Endodermal cell (in vitro differentiated cells): ENCODE measurements around the gene CH25H. TPM values are rescaled to one million over a fixed set of nuclear protein-coding genes. Genes with fewer than 3 reads are reported as not detected.

Experiments used
- DNase-seq: peaks from one replicate; pipeline ENCODE4 v3.0.0-alpha.2; 2017
- H3K27ac ChIP-seq: 2 replicates; pipeline ENCODE4 v1.5.1; 2013; ENCODE audit warnings: mild to moderate bottlenecking, low read depth, low read length, moderate library complexity
- H3K27me3 ChIP-seq: 2 replicates; pipeline ENCODE4 v1.6.1; 2013; ENCODE audit warnings: mild to moderate bottlenecking, low read length, moderate library complexity; ENCODE audit not compliant: insufficient read depth, control insufficient read depth, poor library complexity, severe bottlenecking
- H3K36me3 ChIP-seq: 2 replicates; pipeline ENCODE4 v1.7.0; 2013; ENCODE audit warnings: mild to moderate bottlenecking, low read length, moderate library complexity; ENCODE audit not compliant: control insufficient read depth, insufficient read depth
- H3K4me1 ChIP-seq: one replicate; pipeline ENCODE4 v1.7.0; 2013; ENCODE audit warnings: low read length; ENCODE audit not compliant: control insufficient read depth, insufficient read depth
- H3K4me3 ChIP-seq: 2 replicates; pipeline ENCODE4 v1.5.1; 2013; ENCODE audit warnings: mild to moderate bottlenecking, low read length, moderate library complexity
- H3K9ac ChIP-seq: 2 replicates; pipeline ENCODE4 v1.6.1; 2013; ENCODE audit warnings: mild to moderate bottlenecking, low read length, moderate library complexity; ENCODE audit not compliant: poor library complexity, severe bottlenecking; ENCODE audit errors: extremely low read depth
- H3K9me3 ChIP-seq: 2 replicates; pipeline ENCODE4 v1.6.1; 2013; ENCODE audit warnings: mild to moderate bottlenecking, low read length, moderate library complexity; ENCODE audit not compliant: control insufficient read depth
- H3K27ac Mint-ChIP-seq: 2 replicates; pipeline ENCODE4 v1.8.0; 2020; ENCODE audit warnings: mixed read lengths
- H3K27me3 Mint-ChIP-seq: 2 replicates; pipeline ENCODE4 v1.8.0; 2021; ENCODE audit warnings: mild to moderate bottlenecking, mixed read lengths; ENCODE audit not compliant: insufficient read depth
- H3K36me3 Mint-ChIP-seq: 2 replicates; pipeline ENCODE4 v1.8.0; 2020; ENCODE audit warnings: low read depth, mixed read lengths
- H3K4me1 Mint-ChIP-seq: 2 replicates; pipeline ENCODE4 v1.8.0; 2020; ENCODE audit warnings: mixed read lengths
- H3K4me3 Mint-ChIP-seq: 2 replicates; pipeline ENCODE4 v1.8.0; 2020; ENCODE audit warnings: mild to moderate bottlenecking, moderate library complexity, mixed read lengths
- H3K9me3 Mint-ChIP-seq: 2 replicates; pipeline ENCODE4 v1.8.0; 2020; ENCODE audit warnings: mild to moderate bottlenecking, mixed read lengths
- WGBS, 2 experiments: methylation state at CpG; one replicate each; pipeline versions ENCODE4 v1.1.5 to v1.1.7; 2013; ENCODE audit warnings: missing lambda C conversion rate in 2 of 2, mixed read lengths in 1 of 2; ENCODE audit not compliant: insufficient coverage in 1 of 2, insufficient read length in 1 of 2; 5-methylcytosine and 5-hydroxymethylcytosine counted together
- total RNA-seq, 2 donors: library from RNA; stranded (reverse); fragmentation: NEBNext Ultra II Directional in 1 of 2; extraction: Animal tissue kit (Norgen Biotek cat#: 25700) in 1 of 2; gene quantifications; 2 replicates in 1 of 2; 3 replicates in 1 of 2; pipeline ENCODE4 v1.2.1, GENCODE V29; 2021
- TF ChIP-seq, protein P1 (sequence below): fragments of 200-600 bp; sonication (generic); conservative IDR thresholded peaks from 2 replicates; pipeline ENCODE4 v1.5.0; 2021; ENCODE audit warnings: antibody characterized with exemption, mild to moderate bottlenecking

Gene CH25H
- total RNA-seq, 2 donors from 2014 or later = not detected

DNA sequence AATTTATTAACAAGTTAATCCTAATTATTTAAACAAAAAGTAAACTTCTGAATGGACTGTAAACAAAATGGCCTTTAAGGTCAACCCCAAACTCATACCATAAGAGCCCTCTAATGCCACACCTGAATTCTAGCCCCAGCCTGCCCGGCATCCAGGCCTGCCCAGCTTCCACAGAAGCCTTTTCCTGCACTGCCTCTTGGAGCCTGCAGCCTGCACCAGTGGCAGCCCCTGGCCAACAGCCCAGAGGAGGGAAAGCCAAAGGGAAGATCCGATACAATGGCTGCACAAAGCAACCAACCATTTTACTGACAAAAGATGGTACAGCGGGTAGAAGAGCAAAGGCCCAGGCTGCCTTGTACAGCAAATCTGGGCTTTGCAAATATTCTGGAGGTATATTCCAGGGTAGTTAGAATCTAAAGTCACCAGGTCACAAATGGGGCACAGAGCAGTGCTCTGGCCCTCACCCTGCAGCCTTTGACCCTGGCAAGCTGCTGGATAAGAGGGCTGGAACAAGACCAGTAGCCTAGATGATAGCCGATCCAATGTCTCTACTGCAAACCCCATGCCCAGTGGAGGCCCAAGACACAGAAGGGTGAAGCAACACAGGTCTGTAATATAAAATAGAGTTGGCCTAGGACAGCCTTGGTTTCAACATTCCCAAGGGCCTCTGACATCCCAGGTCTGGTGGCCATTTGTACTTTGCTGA is 12.5 kb upstream of the CH25H start:
- no peaks in the 10 kb centered on the region for H3K27me3 Mint-ChIP-seq
- H3K9me3 ChIP-seq = no peaks in the 10 kb centered on the region
- H3K4me1 ChIP-seq = no peaks in the 10 kb centered on the region
- no peak overlapping the region for H3K4me3 ChIP-seq
- H3K27ac Mint-ChIP-seq = no peak overlapping the region
- no peaks in the 10 kb centered on the region for H3K36me3 ChIP-seq
- no peak overlapping the region for H3K27ac ChIP-seq
- H3K4me3 Mint-ChIP-seq = no peak overlapping the region
- H3K27me3 ChIP-seq = no peaks in the 10 kb centered on the region
- DNase-seq = no peak
- TF ChIP-seq, protein P1, sequence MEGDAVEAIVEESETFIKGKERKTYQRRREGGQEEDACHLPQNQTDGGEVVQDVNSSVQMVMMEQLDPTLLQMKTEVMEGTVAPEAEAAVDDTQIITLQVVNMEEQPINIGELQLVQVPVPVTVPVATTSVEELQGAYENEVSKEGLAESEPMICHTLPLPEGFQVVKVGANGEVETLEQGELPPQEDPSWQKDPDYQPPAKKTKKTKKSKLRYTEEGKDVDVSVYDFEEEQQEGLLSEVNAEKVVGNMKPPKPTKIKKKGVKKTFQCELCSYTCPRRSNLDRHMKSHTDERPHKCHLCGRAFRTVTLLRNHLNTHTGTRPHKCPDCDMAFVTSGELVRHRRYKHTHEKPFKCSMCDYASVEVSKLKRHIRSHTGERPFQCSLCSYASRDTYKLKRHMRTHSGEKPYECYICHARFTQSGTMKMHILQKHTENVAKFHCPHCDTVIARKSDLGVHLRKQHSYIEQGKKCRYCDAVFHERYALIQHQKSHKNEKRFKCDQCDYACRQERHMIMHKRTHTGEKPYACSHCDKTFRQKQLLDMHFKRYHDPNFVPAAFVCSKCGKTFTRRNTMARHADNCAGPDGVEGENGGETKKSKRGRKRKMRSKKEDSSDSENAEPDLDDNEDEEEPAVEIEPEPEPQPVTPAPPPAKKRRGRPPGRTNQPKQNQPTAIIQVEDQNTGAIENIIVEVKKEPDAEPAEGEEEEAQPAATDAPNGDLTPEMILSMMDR = no peak
- peaks cover 14% of the 10 kb centered on the region for H3K4me1 Mint-ChIP-seq
- WGBS, 2 experiments = 96 to 100% methylated on average over 2 to 4 of the region's 4 CpGs
- H3K9me3 Mint-ChIP-seq = no peaks in the 10 kb centered on the region
- H3K36me3 Mint-ChIP-seq = no peaks in the 10 kb centered on the region
- no peak overlapping the region for H3K9ac ChIP-seq

DNA sequence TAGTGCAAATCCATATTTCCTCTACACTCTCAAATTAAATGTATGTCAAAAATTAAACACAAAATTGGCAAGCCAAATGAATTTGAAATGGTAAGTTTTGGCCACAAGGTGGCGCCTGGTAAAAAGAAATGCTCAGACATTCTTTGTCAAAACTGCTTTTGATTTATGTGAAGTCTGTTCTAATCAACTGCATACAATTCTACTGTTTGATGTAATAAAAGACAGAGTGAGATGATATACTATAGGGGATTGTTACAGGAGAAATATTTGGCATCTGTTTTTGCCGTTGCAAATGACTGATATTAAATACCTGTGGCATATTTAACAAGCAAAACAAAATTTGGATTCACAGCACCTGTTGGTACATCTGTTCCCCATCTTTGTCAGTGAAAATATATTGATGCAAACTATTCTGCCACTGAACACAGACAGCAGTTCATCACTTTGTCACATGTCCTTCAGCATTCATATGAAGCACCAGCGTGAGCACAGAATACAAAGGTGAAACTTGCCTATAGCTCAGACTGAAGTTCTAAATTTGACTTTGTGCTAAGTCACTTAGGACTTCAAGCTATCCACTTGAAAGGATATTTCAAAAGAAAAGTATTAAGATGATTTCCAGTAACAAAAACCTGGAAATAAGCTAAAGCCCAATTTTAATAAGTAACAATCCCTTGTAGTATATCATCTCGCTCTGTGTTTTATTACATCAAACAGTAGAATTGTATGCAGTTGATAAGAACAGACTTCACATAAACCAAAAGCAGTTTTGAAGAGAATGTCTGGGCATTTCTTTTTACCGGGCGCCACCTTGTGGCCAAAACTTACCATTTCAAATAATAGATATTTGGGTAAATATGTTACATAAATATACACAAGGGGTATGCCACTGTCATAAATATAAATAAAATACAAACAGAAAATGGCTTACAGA is 10.2 kb upstream of the CH25H start:
- Mint-ChIP-seq H3K9me3 (no peaks in the 10 kb centered on the region), H3K27ac (no peak overlapping the region), H3K4me3 (no peak overlapping the region), H3K36me3 (no peaks in the 10 kb centered on the region), H3K27me3 (no peaks in the 10 kb centered on the region), H3K4me1 (peaks cover 13% of the 10 kb centered on the region)
- no peaks in the 10 kb centered on the region for H3K36me3 ChIP-seq
- H3K4me3 ChIP-seq = no peak overlapping the region
- 37 to 92% methylated on average over 1 to 4 of the region's 6 CpGs for WGBS, 2 experiments
- TF ChIP-seq, protein P1 = peak; percentile 90
- no peak overlapping the region for H3K27ac ChIP-seq
- no peaks in the 10 kb centered on the region for H3K9me3 ChIP-seq
- DNase-seq = peak; percentile 72
- H3K4me1 ChIP-seq = no peaks in the 10 kb centered on the region
- no peak overlapping the region for H3K9ac ChIP-seq
- H3K27me3 ChIP-seq = no peaks in the 10 kb centered on the region

DNA sequence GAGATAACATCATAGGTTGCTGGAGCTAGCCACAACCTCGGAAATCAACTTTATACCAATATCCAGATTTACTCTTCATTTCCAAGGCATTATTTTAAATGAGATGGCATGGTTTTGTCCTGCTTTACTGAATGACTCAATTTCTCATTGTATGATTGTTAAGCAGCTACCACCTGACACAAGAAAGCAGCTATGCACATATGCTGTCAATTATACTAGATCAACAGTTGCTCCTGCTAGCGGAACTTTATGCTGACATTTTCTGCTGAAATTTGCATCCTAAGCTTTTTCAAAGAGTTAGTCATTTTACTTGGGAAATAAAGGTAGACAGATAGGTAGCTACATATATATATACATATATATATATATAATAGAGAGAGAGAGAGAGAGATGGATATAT is 8.9 kb upstream of the CH25H start:
- DNase-seq = no peak
- H3K9ac ChIP-seq = no peak overlapping the region
- no peaks in the 10 kb centered on the region for H3K9me3 ChIP-seq
- H3K27me3 ChIP-seq = peaks cover 7% of the 10 kb centered on the region
- Mint-ChIP-seq H3K4me3 (no peak overlapping the region), H3K36me3 (no peaks in the 10 kb centered on the region), H3K27ac (no peak overlapping the region), H3K27me3 (peaks cover 7% of the 10 kb centered on the region), H3K9me3 (no peaks in the 10 kb centered on the region), H3K4me1 (peaks cover 13% of the 10 kb centered on the region)
- no peaks in the 10 kb centered on the region for H3K36me3 ChIP-seq
- no peak overlapping the region for H3K27ac ChIP-seq
- TF ChIP-seq, protein P1 = no peak
- 94% methylated on average over 2 of the region's 2 CpGs; no CpG with 5 or more reads in 1 of the 2 experiments for WGBS, 2 experiments
- no peaks in the 10 kb centered on the region for H3K4me1 ChIP-seq
- H3K4me3 ChIP-seq = no peak overlapping the region
